Esophagus squamous epithelium (tissue), 4 donors: Measurements from ENCODE around the gene NEU4.

Experiments
- CTCF ChIP-seq, 6 experiments: fragments of 450-650 bp in 4 of 6; fragments of 200-600 bp in 2 of 6; sonication (generic) in 2 of 6; IDR thresholded peaks; one replicate each; pipeline ENCODE4 v1.5.1; 2016 to 2019; ENCODE audit warnings: antibody characterized with exemption in 6 of 6, mild to moderate bottlenecking in 4 of 6, moderate library complexity in 4 of 6
- POLR2A ChIP-seq, 4 donors: fragments of 450-650 bp; IDR thresholded peaks; one replicate each; pipeline ENCODE4 v1.6.1; 2017; ENCODE audit warnings: antibody characterized with exemption in 4 of 4, mild to moderate bottlenecking in 4 of 4, moderate library complexity in 3 of 4

- TF ChIP-seq CTCF (IDR thresholded peaks at IDR 0.05): no peak
- no peak for TF ChIP-seq POLR2A (IDR thresholded peaks at IDR 0.05)
These were observed 27.3 kb downstream of the NEU4 start for GRCh38 chr2:241836292-241836691.
